Tibial artery (tissue), 4 donors: ENCODE data around the gene XPO5.

Source experiments
- DNase-seq, 2 donors: peaks; one replicate each; pipeline ENCODE4 v3.0.0-alpha.2; 2019
- H3K27ac ChIP-seq, 2 donors: fragments of 200-600 bp; sonication (generic) in 1 of 2; 1 replicate in 1 of 2; 2 replicates in 1 of 2; pipeline ENCODE4 v1.5.1; 2018 to 2019; ENCODE audit warnings: mild to moderate bottlenecking in 1 of 2
- H3K27me3 ChIP-seq, 2 donors: fragments of 200-600 bp; sonication (generic) in 1 of 2; one replicate each; pipeline versions ENCODE4 v1.5.1 to v1.6.0; 2016 to 2019
- H3K36me3 ChIP-seq, 3 donors: fragments of 200-600 bp; sonication (generic) in 2 of 3; one replicate each; pipeline ENCODE4 v1.5.1; 2016 to 2019; ENCODE audit warnings: mild to moderate bottlenecking in 2 of 3
- H3K4me1 ChIP-seq, 4 donors: fragments of 200-600 bp; sonication (generic) in 2 of 4; 1 replicate in 3 of 4; 2 replicates in 1 of 4; pipeline ENCODE4 v1.5.1; 2016 to 2019
- H3K4me3 ChIP-seq, 2 donors: fragments of 200-600 bp; sonication (generic) in 1 of 2; 1 replicate in 1 of 2; 2 replicates in 1 of 2; pipeline ENCODE4 v1.5.1; 2018 to 2019; ENCODE audit warnings: mild to moderate bottlenecking in 2 of 2
- H3K9me3 ChIP-seq, 3 donors: fragments of 200-600 bp; sonication (generic) in 1 of 3; one replicate each; pipeline ENCODE4 v1.5.1; 2016 to 2019
- intact Hi-C: fragments of 100-400 bp; cut with DNase I; formaldehyde crosslinking; loops from one replicate; pipeline ENCODE4 v1.15.0; 2023; ENCODE audit warnings: low total_unique reads
- TF ChIP-seq, protein P1 (sequence below), 2 experiments: fragments of 200-600 bp in 1 of 2; fragments of 450-650 bp in 1 of 2; IDR thresholded peaks; one replicate each; pipeline ENCODE4 v1.5.1; 2017 to 2019; ENCODE audit warnings: antibody characterized with exemption in 2 of 2, mild to moderate bottlenecking in 1 of 2, moderate library complexity in 1 of 2

The XPO5 gene

DNA sequence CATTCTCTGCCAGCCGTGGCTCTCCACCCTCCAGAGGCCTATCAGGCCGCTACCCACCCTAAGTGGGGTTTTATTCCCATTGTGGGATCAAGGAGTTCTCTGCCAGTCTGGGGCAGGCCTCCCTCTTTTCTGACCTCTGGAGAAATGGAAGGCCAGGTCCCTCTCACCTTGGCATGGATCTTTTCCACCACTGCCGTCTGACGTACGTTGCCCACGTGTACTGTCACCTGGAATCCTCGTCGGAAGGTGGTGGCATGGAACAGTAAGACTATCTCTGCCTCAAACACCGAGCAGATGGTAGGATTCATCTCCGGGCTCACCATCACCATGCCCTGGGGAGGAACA lies 46.0 kb upstream of the XPO5 start:
- Histone ChIP-seq H3K36me3 (peaks cover 64 to 78% (median 71%) of the 10 kb centered on the region in 3 donors), H3K4me1 (peaks cover 0 to 4% (median 2%) of the 10 kb centered on the region in 4 donors), H3K27ac (no peak overlapping the region), H3K27me3 (no peaks in the 10 kb centered on the region), H3K9me3 (no peaks in the 10 kb centered on the region), H3K4me3 (no peak overlapping the region)
- TF ChIP-seq, protein P1, sequence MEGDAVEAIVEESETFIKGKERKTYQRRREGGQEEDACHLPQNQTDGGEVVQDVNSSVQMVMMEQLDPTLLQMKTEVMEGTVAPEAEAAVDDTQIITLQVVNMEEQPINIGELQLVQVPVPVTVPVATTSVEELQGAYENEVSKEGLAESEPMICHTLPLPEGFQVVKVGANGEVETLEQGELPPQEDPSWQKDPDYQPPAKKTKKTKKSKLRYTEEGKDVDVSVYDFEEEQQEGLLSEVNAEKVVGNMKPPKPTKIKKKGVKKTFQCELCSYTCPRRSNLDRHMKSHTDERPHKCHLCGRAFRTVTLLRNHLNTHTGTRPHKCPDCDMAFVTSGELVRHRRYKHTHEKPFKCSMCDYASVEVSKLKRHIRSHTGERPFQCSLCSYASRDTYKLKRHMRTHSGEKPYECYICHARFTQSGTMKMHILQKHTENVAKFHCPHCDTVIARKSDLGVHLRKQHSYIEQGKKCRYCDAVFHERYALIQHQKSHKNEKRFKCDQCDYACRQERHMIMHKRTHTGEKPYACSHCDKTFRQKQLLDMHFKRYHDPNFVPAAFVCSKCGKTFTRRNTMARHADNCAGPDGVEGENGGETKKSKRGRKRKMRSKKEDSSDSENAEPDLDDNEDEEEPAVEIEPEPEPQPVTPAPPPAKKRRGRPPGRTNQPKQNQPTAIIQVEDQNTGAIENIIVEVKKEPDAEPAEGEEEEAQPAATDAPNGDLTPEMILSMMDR (IDR thresholded peaks at IDR 0.05): no peak
- intact Hi-C loops: no loop called here
- DNase-seq: no peak

DNA sequence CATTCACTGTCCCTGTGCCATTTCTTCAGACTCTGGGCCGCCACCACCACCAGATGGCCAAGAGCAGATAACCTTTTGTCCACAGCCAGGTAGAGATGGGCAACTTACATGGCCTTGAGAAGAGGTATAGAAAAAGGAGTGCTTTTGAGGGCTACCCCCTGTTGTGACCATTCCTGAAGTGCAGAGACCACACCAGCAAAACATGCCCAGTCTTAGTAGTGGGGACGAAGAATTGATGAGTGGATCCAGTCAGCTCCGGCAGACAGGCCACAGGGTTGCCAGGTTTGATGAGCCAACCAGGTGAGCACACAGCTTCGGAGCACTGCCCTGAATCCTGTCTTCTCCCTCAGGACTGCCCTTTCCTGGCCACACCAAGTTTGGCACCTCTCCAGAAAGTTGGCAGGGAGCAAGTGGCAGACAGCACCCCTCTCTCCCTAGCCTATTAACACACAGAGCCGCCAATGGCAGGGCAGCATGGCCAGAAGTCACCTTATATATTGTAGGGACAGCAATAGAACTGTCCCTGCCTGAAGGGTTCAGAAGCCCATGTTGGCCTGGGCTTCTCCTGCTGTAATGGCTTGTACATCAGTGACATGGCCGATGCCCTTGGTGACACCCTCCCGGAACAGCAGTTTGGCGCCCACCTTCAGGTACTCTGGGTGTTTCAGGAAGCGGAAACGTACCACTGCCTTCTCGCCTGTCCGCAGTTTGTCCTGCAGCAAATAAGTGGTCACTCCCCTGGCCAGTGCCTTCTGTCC lies 45.4 kb upstream of the XPO5 start:
- TF ChIP-seq, protein P1 (IDR thresholded peaks at IDR 0.05): no peak
- intact Hi-C loops: no loop called here
- Histone ChIP-seq H3K27ac (no peak overlapping the region), H3K4me1 (no peaks in the 10 kb centered on the region), H3K9me3 (no peaks in the 10 kb centered on the region), H3K27me3 (no peaks in the 10 kb centered on the region), H3K36me3 (peaks cover 64 to 77% (median 67%) of the 10 kb centered on the region in 3 donors), H3K4me3 (no peak overlapping the region)
- no peak for DNase-seq

DNA sequence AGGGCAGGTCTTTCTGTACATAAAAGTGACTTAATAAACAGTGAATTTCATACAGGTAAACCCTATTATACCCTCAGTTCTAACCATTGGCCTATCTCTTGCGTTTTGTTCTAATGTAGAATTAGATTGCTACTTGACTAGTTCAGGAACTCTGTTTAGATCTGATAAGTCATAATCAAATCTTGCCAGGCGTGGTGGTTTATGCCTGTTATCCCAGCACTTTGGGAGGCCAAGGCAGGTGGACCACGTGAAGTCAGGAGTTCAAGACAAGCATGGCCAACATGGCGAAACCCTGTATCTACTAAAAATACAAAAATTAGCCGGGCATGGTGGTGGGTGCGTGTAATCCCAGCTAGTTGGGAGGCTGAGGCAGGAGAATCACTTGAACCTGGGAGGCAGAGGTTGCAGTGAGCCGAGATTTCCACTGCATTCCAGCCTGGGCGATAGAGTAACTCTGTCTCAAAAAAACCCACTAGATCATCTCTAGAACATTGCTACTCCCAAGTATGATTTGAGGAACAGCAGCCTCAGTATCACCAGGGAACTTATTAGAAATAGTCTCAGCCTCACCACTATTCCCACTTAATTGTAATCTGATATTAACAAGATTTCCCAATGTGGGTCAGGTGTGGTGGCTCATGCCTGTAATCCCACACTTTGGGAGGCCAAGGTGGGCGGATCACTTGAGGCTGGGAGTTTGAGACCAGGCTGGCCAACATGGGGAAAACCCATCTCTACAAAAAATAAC lies 41.1 kb upstream of the XPO5 start:
- Histone ChIP-seq H3K27me3 (no peaks in the 10 kb centered on the region), H3K9me3 (no peaks in the 10 kb centered on the region), H3K4me3 (no peak overlapping the region), H3K36me3 (peaks cover 36 to 64% (median 42%) of the 10 kb centered on the region in 3 donors), H3K4me1 (no peaks in the 10 kb centered on the region), H3K27ac (no peak overlapping the region)
- intact Hi-C loops: no loop called here
- TF ChIP-seq, protein P1 (IDR thresholded peaks at IDR 0.05): no peak
- no peak for DNase-seq

DNA sequence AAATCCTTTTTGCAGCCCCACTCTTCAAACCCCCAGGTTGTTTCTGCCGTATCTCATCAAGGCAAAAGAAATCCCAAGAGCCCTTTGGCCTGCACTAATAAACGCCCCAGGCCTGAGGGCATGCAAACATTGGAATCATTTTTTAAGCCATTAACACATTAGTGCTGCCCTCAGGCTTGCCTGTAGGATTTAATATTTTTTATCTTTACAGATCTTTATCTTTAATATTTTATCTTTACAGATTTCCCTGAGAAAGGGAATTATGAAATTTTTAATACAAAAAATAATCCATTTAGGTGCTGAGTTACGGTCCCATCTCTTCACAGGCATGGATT lies 38.5 kb upstream of the XPO5 start:
- no peak for DNase-seq
- Histone ChIP-seq H3K27me3 (no peaks in the 10 kb centered on the region), H3K36me3 (peaks cover 17 to 57% (median 30%) of the 10 kb centered on the region in 3 donors), H3K4me1 (no peaks in the 10 kb centered on the region), H3K9me3 (no peaks in the 10 kb centered on the region), H3K4me3 (no peak overlapping the region), H3K27ac (no peak overlapping the region)
- intact Hi-C loops: no loop called here
- TF ChIP-seq, protein P1 (IDR thresholded peaks at IDR 0.05): no peak

DNA sequence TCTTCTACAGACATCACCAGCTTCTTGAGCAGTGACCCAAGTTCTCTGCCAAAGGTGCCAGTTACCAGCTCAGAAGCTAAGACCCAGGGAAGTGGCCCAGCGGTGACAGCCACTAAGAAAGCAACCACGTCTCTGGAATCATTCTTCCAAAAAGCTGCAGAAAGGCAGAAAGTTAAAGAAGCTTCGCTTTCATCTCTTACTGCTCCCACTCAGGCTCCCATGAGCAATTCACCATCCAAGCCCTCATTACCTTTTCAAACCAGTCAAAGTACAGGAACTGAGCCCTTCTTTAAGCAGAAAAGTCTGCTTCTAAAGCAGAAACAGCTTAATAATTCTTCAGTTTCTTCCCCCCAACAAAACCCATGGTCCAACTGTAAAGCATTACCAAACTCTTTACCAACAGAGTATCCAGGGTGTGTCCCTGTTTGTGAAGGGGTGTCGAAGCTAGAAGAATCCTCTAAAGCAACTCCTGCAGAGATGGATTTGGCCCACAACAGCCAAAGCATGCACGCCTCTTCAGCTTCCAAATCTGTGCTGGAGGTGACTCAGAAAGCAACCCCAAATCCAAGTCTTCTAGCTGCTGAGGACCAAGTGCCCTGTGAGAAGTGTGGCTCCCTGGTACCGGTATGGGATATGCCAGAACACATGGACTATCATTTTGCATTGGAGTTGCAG lies 38.0 kb upstream of the XPO5 start:
- TF ChIP-seq, protein P1 (IDR thresholded peaks at IDR 0.05): no peak
- DNase-seq: no peak
- peaks cover 16 to 55% (median 30%) of the 10 kb centered on the region in 3 donors for H3K36me3 ChIP-seq
- H3K9me3 ChIP-seq: no peaks in the 10 kb centered on the region
- no peaks in the 10 kb centered on the region for H3K4me1 ChIP-seq
- H3K4me3 ChIP-seq: no peak overlapping the region
- intact Hi-C loops: no loop called here
- no peak overlapping the region for H3K27ac ChIP-seq
- no peaks in the 10 kb centered on the region for H3K27me3 ChIP-seq
